HCT116 (cell line): ENCODE data around the gene MRPS34. TPM values are rescaled to one million over a fixed set of nuclear protein-coding genes. Genes with fewer than 3 reads are reported as not detected.

ENCODE experiments used
- ATAC-seq: fragments of 200-7000 bp; cut with Tn5 transposase; 2 replicates; pipeline ENCODE4 v1.9.1; 2020; ENCODE audit warnings: mild to moderate bottlenecking, moderate library complexity
- BruUV-seq: library from RNA; stranded (reverse); fragments of 400-500 nt; replicated peaks from 2 replicates; lab custom pipeline; 2021; lab: Mats Ljungman, UMichigan
- CTCF ChIA-PET: fragments of 300-600 bp; sonication (Branson Sonifier 250); formaldehyde crosslinking; loops from one replicate; lab custom pipeline; 2021; ENCODE audit warnings: antibody characterized with exemption; lab: Charles Lee
- POLR2A ChIA-PET: fragments of 300-600, 350-600 bp; sonication (Branson Sonifier 250); formaldehyde crosslinking; loops from one replicate; lab custom pipeline; 2021; ENCODE audit warnings: antibody characterized with exemption; lab: Charles Lee
- RAD21 ChIA-PET, 2 experiments: fragments of 300-600 bp; sonication (Branson Sonifier 250); formaldehyde crosslinking; loops; one replicate each; lab custom pipeline; 2023; ENCODE audit warnings: low total read pairs in 2 of 2; ENCODE audit not compliant: uncharacterized antibody in 2 of 2, unreplicated experiment in 2 of 2, low non-redundant PET in 1 of 2; lab: Charles Lee
- DNase-seq: peaks from one replicate; pipeline ENCODE4 v3.0.0-alpha.2; 2010; ENCODE audit warnings: low read depth, low spot score
- H2AFZ ChIP-seq: fragments of 200-600 bp; shearing (Covaris generic), sonication (generic); 2 replicates; pipeline ENCODE4 v1.6.1; 2017; ENCODE audit warnings: low read depth, mixed run types, mixed read lengths, antibody characterized with exemption, low read length; ENCODE audit not compliant: poor library complexity, severe bottlenecking
- H3K27ac ChIP-seq: 2 replicates; pipeline ENCODE4 v1.5.1; 2012; ENCODE audit warnings: low read depth, low read length
- H3K27me3 ChIP-seq: fragments of 200-600 bp; sonication (generic); 2 replicates; pipeline ENCODE4 v1.6.1; 2016; ENCODE audit warnings: mixed run types, low read length, mixed read lengths; ENCODE audit not compliant: insufficient read depth
- H3K36me3 ChIP-seq, 2 experiments: fragments of 200-500 bp in 1 of 2; fragments of 200-600 bp in 1 of 2; sonication (Bioruptor generic) in 1 of 2; sonication (generic) in 1 of 2; 2 replicates each; pipeline versions ENCODE4 v1.5.1 to v1.6.1; 2014 to 2016; ENCODE audit warnings: low read length in 2 of 2, inconsistent platforms in 1 of 2, mixed read lengths in 1 of 2, mixed run types in 1 of 2; ENCODE audit not compliant: insufficient read depth in 2 of 2, control insufficient read depth in 1 of 2
- H3K4me1 ChIP-seq, 2 experiments: fragments of 200-600 bp in 1 of 2; sonication (generic) in 1 of 2; 2 replicates each; pipeline versions ENCODE4 v1.5.1 to v1.6.1; 2012 to 2017; ENCODE audit warnings: low read length in 2 of 2, inconsistent platforms in 1 of 2, mild to moderate bottlenecking in 1 of 2, mixed read lengths in 1 of 2, mixed run types in 1 of 2, moderate library complexity in 1 of 2; ENCODE audit not compliant: insufficient read depth in 2 of 2, control insufficient read depth in 1 of 2
- H3K4me2 ChIP-seq: fragments of 200-600 bp; sonication (generic); 2 replicates; pipeline ENCODE4 v1.6.1; 2017; ENCODE audit warnings: mixed run types, low read length, mixed read lengths
- H3K4me3 ChIP-seq, 2 experiments: fragments of 200-600 bp in 1 of 2; sonication (generic) in 1 of 2; replicated peaks in 1 of 2; 2 replicates each; pipeline ENCODE4 v1.5.1; 2011 to 2016; ENCODE audit warnings: low read length in 2 of 2, control low read depth in 1 of 2, low read depth in 1 of 2, mild to moderate bottlenecking in 1 of 2, mixed read lengths in 1 of 2, mixed run types in 1 of 2
- H3K79me2 ChIP-seq: fragments of 200-600 bp; sonication (generic); 2 replicates; pipeline ENCODE4 v1.6.1; 2017; ENCODE audit warnings: mild to moderate bottlenecking, mixed run types, low read length, moderate library complexity, mixed read lengths; ENCODE audit not compliant: insufficient read depth
- H3K9ac ChIP-seq: fragments of 200-600 bp; sonication (generic); 2 replicates; pipeline ENCODE4 v1.6.1; 2016; ENCODE audit warnings: low read length, mixed read lengths
- H3K9me2 ChIP-seq: fragments of 200-600 bp; sonication (generic), shearing (Covaris generic); 2 replicates; pipeline ENCODE4 v1.6.1; 2017; ENCODE audit warnings: mixed run types, mild to moderate bottlenecking, moderate library complexity; ENCODE audit not compliant: insufficient read depth
- H3K9me3 ChIP-seq, 2 experiments: fragments of 200-500 bp in 1 of 2; fragments of 200-600 bp in 1 of 2; sonication (Bioruptor generic) in 1 of 2; sonication (generic) in 1 of 2; 2 replicates each; pipeline ENCODE4 v1.6.1; 2014 to 2017; ENCODE audit warnings: low read length in 2 of 2, mixed read lengths in 2 of 2, inconsistent platforms in 1 of 2, low read depth in 1 of 2, mild to moderate bottlenecking in 1 of 2, mixed run types in 1 of 2, moderate library complexity in 1 of 2; ENCODE audit not compliant: control insufficient read depth in 1 of 2, insufficient read depth in 1 of 2
- H4K20me1 ChIP-seq: fragments of 200-600 bp; sonication (generic), shearing (Covaris generic); 2 replicates; pipeline ENCODE4 v1.6.1; 2017; ENCODE audit warnings: mixed run types, mild to moderate bottlenecking, moderate library complexity; ENCODE audit not compliant: insufficient read depth
- CTCF ChIP-seq, 3 experiments: fragments of 200-600 bp in 1 of 3; sonication (generic) in 1 of 3; IDR thresholded peaks in 2 of 3; conservative IDR thresholded peaks in 1 of 3; 2 replicates each; pipeline ENCODE4 v1.5.1; 2012 to 2017; ENCODE audit warnings: low read depth in 2 of 3, low read length in 2 of 3, antibody characterized with exemption in 1 of 3, borderline replicate concordance in 1 of 3, control low read depth in 1 of 3, mild to moderate bottlenecking in 1 of 3, mixed read lengths in 1 of 3, mixed run types in 1 of 3, moderate library complexity in 1 of 3; ENCODE audit not compliant: insufficient read depth in 1 of 3
- JUND ChIP-seq: IDR thresholded peaks from 2 replicates; pipeline ENCODE4 v1.6.1; 2012
- RAD21 ChIP-seq: IDR thresholded peaks from 2 replicates; pipeline ENCODE4 v1.6.1; 2012; ENCODE audit warnings: low read depth, mild to moderate bottlenecking
- SP1 ChIP-seq: IDR thresholded peaks from 2 replicates; pipeline ENCODE4 v1.6.1; 2012; ENCODE audit warnings: low read depth
- ZNF274 ChIP-seq: fragments of 200-500 bp; sonication (Bioruptor generic); IDR thresholded peaks from 2 replicates; pipeline ENCODE4 v1.6.1; 2014; ENCODE audit warnings: mild to moderate bottlenecking, low read depth, low read length, inconsistent platforms
- intact Hi-C: fragments of 100-400 bp; cut with micrococcal nuclease; formaldehyde crosslinking; loops from 2 replicates; pipeline ENCODE4 v1.10.0; 2022
- total RNA-seq: library from RNA; stranded (reverse); gene quantifications from one replicate; pipeline ENCODE4 v1.2.1, GENCODE V29; 2021; ENCODE audit not compliant: unreplicated experiment
- TF ChIP-seq, protein P1 (sequence below): IDR thresholded peaks from 2 replicates; pipeline ENCODE4 v1.6.1; 2012

MRPS34 gene
- total RNA-seq, 1 experiment from 2014 or later, result 200 TPM

- RAD21 ChIA-PET, result no interaction called here
- Histone ChIP-seq H3K27me3 (no peaks in the 10 kb centered on the region), H3K27ac (no peak overlapping the region), H4K20me1 (no peaks in the 10 kb centered on the region), H3K9me3 (no peaks in the 10 kb centered on the region)
- BruUV-seq, result no TSS peak
- DNase-seq, result no peak
- intact Hi-C loops, result no loop called here
- TF ChIP-seq SP1, result no peak
- TF ChIP-seq, all 23 proteins: peak for 0
- H3K4me2 ChIP-seq, result no peak overlapping the region
- no peak for ATAC-seq
- H3K36me3 ChIP-seq, result no peaks in the 10 kb centered on the region; a peak in 2 of 4 replicates
- ChIA-PET POLR2A (no interaction called here), CTCF (no interaction called here)
- no peak overlapping the region for H2AFZ ChIP-seq
- H3K79me2 ChIP-seq, result peaks cover 30% of the 10 kb centered on the region
- no peak overlapping the region for H3K9ac ChIP-seq
- no peaks in the 10 kb centered on the region for H3K9me2 ChIP-seq
- H3K4me1 ChIP-seq, result no peaks in the 10 kb centered on the region
- H3K4me3 ChIP-seq, result no peak overlapping the region
These were observed 16.7 kb upstream of the MRPS34 start for GRCh38 chr16:1789643-1790045.

GRCh38 chr16:1788708-1789100 is 15.8 kb upstream of the MRPS34 start:
- Histone ChIP-seq H3K4me1 (peaks cover 0 to 6% of the 10 kb centered on the region in 2 experiments; a peak in 2 of 4 replicates), H3K4me3 (no peak overlapping the region), H3K27ac (no peak overlapping the region), H3K36me3 (peaks cover 0 to 5% of the 10 kb centered on the region in 2 experiments; a peak in 2 of 4 replicates), H2AFZ (no peak overlapping the region), H3K79me2 (peaks cover 39% of the 10 kb centered on the region), H4K20me1 (no peaks in the 10 kb centered on the region)
- intact Hi-C loops, result no loop called here
- ChIA-PET POLR2A (no interaction called here), CTCF (no interaction called here)
- ATAC-seq (no peak), DNase-seq (no peak)
- no TSS peak for BruUV-seq
- TF ChIP-seq RAD21, result no peak
- TF ChIP-seq, protein P1, sequence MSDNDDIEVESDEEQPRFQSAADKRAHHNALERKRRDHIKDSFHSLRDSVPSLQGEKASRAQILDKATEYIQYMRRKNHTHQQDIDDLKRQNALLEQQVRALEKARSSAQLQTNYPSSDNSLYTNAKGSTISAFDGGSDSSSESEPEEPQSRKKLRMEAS, result no peak
- TF ChIP-seq ZNF274, result no peak
- no peak for TF ChIP-seq JUND
- no peak for TF ChIP-seq CTCF (IDR thresholded peaks at IDR 0.05 in 2 of 3, conservative IDR thresholded peaks at IDR 0.05 in 1 of 3; ENCODE audit: borderline replicate concordance in 1 of 3, insufficient read depth in 1 of 3, low read depth in 2 of 3, low read length in 2 of 3)
- TF ChIP-seq, all 23 proteins: peak for 0
- no peak overlapping the region for H3K9ac ChIP-seq
- H3K9me2 ChIP-seq, result no peaks in the 10 kb centered on the region
- H3K27me3 ChIP-seq, result no peaks in the 10 kb centered on the region
- RAD21 ChIA-PET, result no interaction called here
- H3K9me3 ChIP-seq, result no peaks in the 10 kb centered on the region
- H3K4me2 ChIP-seq, result no peak overlapping the region
